WTC11 (cell line): Measurements from ENCODE around the gene AGAP1. TPM values are rescaled to one million over a fixed set of nuclear protein-coding genes. Genes with fewer than 3 reads are reported as not detected.

Source experiments
- ATAC-seq: fragments of 200-7000 bp; cut with Tn5 transposase; 2 replicates; pipeline ENCODE4 v1.10.0; 2021; ENCODE audit warnings: mild to moderate bottlenecking, moderate library complexity
- CTCF ChIA-PET: fragments of 300-600 bp; sonication (Branson Sonifier 250); formaldehyde crosslinking; loops from one replicate; lab custom pipeline; 2021; ENCODE audit warnings: antibody characterized with exemption; lab: Charles Lee
- POLR2A ChIA-PET: fragments of 350-600 bp; sonication (Branson Sonifier 250); formaldehyde crosslinking; loops from one replicate; lab custom pipeline; 2021; ENCODE audit warnings: antibody characterized with exemption; lab: Charles Lee
- DNase-seq: peaks from one replicate; pipeline ENCODE4 v3.0.0; 2021; ENCODE audit warnings: low spot score
- H3K27ac Mint-ChIP-seq: 2 replicates; pipeline ENCODE4 v1.8.0; 2021; ENCODE audit warnings: mixed read lengths
- H3K27me3 Mint-ChIP-seq: 2 replicates; pipeline ENCODE4 v1.8.0; 2021; ENCODE audit warnings: low read depth, mild to moderate bottlenecking, moderate library complexity, mixed read lengths
- H3K36me3 Mint-ChIP-seq: 2 replicates; pipeline ENCODE4 v1.8.0; 2021; ENCODE audit warnings: mixed read lengths
- H3K4me1 Mint-ChIP-seq: 2 replicates; pipeline ENCODE4 v1.8.0; 2022; ENCODE audit warnings: mixed read lengths
- H3K4me3 Mint-ChIP-seq: 2 replicates; pipeline ENCODE4 v1.8.0; 2021; ENCODE audit warnings: mild to moderate bottlenecking, moderate library complexity, mixed read lengths
- H3K9me3 Mint-ChIP-seq: 2 replicates; pipeline ENCODE4 v1.8.0; 2021; ENCODE audit warnings: mixed read lengths
- ARID4B ChIP-seq: sonication (generic); formaldehyde crosslinking; IDR thresholded peaks from 2 replicates; pipeline ENCODE4 v1.8.0; 2023; ENCODE audit warnings: missing genetic modification reagents, mild to moderate bottlenecking, borderline replicate concordance
- ATF6 ChIP-seq: sonication (generic); formaldehyde crosslinking; IDR thresholded peaks from 2 replicates; pipeline ENCODE4 v1.8.1; 2023; ENCODE audit warnings: mild to moderate bottlenecking, missing genetic modification reagents
- CTCF ChIP-seq: fragments of 200-600 bp; IDR thresholded peaks from 2 replicates; pipeline ENCODE4 v1.8.0; 2022; ENCODE audit warnings: antibody characterized with exemption
- E2F4 ChIP-seq: sonication (generic); formaldehyde crosslinking; IDR thresholded peaks from 2 replicates; pipeline ENCODE4 v1.8.1; 2022; ENCODE audit warnings: low read depth, mild to moderate bottlenecking, moderate library complexity, missing genetic modification reagents, borderline replicate concordance
- EMX1 ChIP-seq: fragments of 250-450 bp; sonication (Bioruptor Pico); IDR thresholded peaks from 2 replicates; pipeline ENCODE4 v1.8.0; 2021; ENCODE audit warnings: mild to moderate bottlenecking
- ERG ChIP-seq: fragments of 250-450 bp; sonication (Bioruptor Pico); IDR thresholded peaks from 2 replicates; pipeline ENCODE4 v1.8.0; 2021; ENCODE audit warnings: mild to moderate bottlenecking
- ESRRA ChIP-seq: sonication (generic); formaldehyde crosslinking; IDR thresholded peaks from 2 replicates; pipeline ENCODE4 v1.8.1; 2022; ENCODE audit warnings: mild to moderate bottlenecking, missing genetic modification reagents, borderline replicate concordance
- FOXK1 ChIP-seq: sonication (generic); formaldehyde crosslinking; IDR thresholded peaks from 2 replicates; pipeline ENCODE4 v1.8.0; 2022; ENCODE audit warnings: mild to moderate bottlenecking, moderate library complexity, missing genetic modification reagents
- GRHL2 ChIP-seq: fragments of 250-450 bp; sonication (Bioruptor Pico); IDR thresholded peaks from 2 replicates; pipeline ENCODE4 v1.8.0; 2022; ENCODE audit warnings: mild to moderate bottlenecking, moderate library complexity; ENCODE audit not compliant: insufficient replicate concordance, severe bottlenecking
- JAZF1 ChIP-seq: fragments of 250-450 bp; sonication (Bioruptor Pico); IDR thresholded peaks from 2 replicates; pipeline ENCODE4 v1.9.0; 2021; ENCODE audit warnings: moderate library complexity, mild to moderate bottlenecking, inconsistent platforms
- MAX ChIP-seq: sonication (generic); formaldehyde crosslinking; IDR thresholded peaks from 2 replicates; pipeline ENCODE4 v1.8.0; 2022; ENCODE audit warnings: mild to moderate bottlenecking, missing genetic modification reagents
- MYBL2 ChIP-seq: sonication (generic); formaldehyde crosslinking; IDR thresholded peaks from 2 replicates; pipeline ENCODE4 v1.8.1; 2023; ENCODE audit warnings: mild to moderate bottlenecking, moderate library complexity, missing genetic modification reagents
- TEAD1 ChIP-seq: sonication (generic); formaldehyde crosslinking; IDR thresholded peaks from 2 replicates; pipeline ENCODE4 v1.8.0; 2022; ENCODE audit warnings: mild to moderate bottlenecking, missing genetic modification reagents
- USF2 ChIP-seq: sonication (generic); formaldehyde crosslinking; IDR thresholded peaks from 2 replicates; pipeline ENCODE4 v1.8.1; 2023; ENCODE audit warnings: mild to moderate bottlenecking, missing genetic modification reagents, moderate library complexity
- ZNF121 ChIP-seq: sonication (generic); formaldehyde crosslinking; IDR thresholded peaks from 2 replicates; pipeline ENCODE4 v1.8.0; 2023; ENCODE audit warnings: missing genetic modification reagents
- ZNF263 ChIP-seq: sonication (generic); formaldehyde crosslinking; IDR thresholded peaks from 2 replicates; pipeline ENCODE4 v1.8.1; 2022; ENCODE audit warnings: low read depth, mild to moderate bottlenecking, moderate library complexity, missing genetic modification reagents
- ZNF425 ChIP-seq: fragments of 250-450 bp; sonication (Bioruptor Pico); conservative IDR thresholded peaks from 2 replicates; pipeline ENCODE4 v1.9.0; 2021; ENCODE audit warnings: mild to moderate bottlenecking
- ZSCAN18 ChIP-seq: fragments of 250-450 bp; sonication (Bioruptor Pico); IDR thresholded peaks from 2 replicates; pipeline ENCODE4 v2.1.2; 2022; ENCODE audit warnings: mild to moderate bottlenecking, moderate library complexity
- total RNA-seq: library from RNA; stranded (reverse); gene quantifications from 3 replicates; pipeline ENCODE4 v1.2.3, GENCODE V29; 2021

The AGAP1 gene
- total RNA-seq, 1 experiment from 2014 or later = 49.3 TPM

GRCh38 chr2:235725016-235725489, 231.2 kb downstream of the AGAP1 start:
- ChIA-PET CTCF (interaction anchor here (1.8 to 2.4 kb wide), 2 partner anchors 16 to 21 kb away, joined by 6 to 9 read pairs; no protein-coding TSS in a partner anchor), POLR2A (interaction anchor here (1.0 kb wide), 1 partner anchor 9 kb away, joined by 3 read pairs; no protein-coding TSS in a partner anchor)
- no peak overlapping the region for H3K4me3 Mint-ChIP-seq
- H3K4me1 Mint-ChIP-seq = peaks cover 31% of the 10 kb centered on the region
- no peaks in the 10 kb centered on the region for H3K27me3 Mint-ChIP-seq
- H3K36me3 Mint-ChIP-seq = peaks cover 17% of the 10 kb centered on the region
- H3K27ac Mint-ChIP-seq = no peak overlapping the region
- ATAC-seq = no peak
- H3K9me3 Mint-ChIP-seq = no peaks in the 10 kb centered on the region
- no peak for DNase-seq
- TF ChIP-seq EMX1 = no peak
- no peak for TF ChIP-seq TEAD1 (CRISPR knock-in tag)
- TF ChIP-seq ZSCAN18 (CRISPR knock-in tag) = no peak
- no peak for TF ChIP-seq MAX (CRISPR knock-in tag)
- TF ChIP-seq ZNF263 = no peak
- TF ChIP-seq ZNF121 = no peak
- no peak for TF ChIP-seq ZNF425
- TF ChIP-seq E2F4 (CRISPR knock-in tag) = no peak
- TF ChIP-seq ERG (CRISPR knock-in tag) = no peak
- TF ChIP-seq GRHL2 (CRISPR knock-in tag) = no peak
- no peak for TF ChIP-seq ESRRA (CRISPR knock-in tag)
- TF ChIP-seq FOXK1 (CRISPR knock-in tag) = no peak
- no peak for TF ChIP-seq ARID4B (CRISPR knock-in tag)
- TF ChIP-seq CTCF = no peak
- no peak for TF ChIP-seq USF2 (CRISPR knock-in tag)
- TF ChIP-seq JAZF1 (CRISPR knock-in tag) = no peak
- TF ChIP-seq MYBL2 = no peak
- TF ChIP-seq ATF6 = no peak
